Activated CD8-positive, alpha-beta T cell treated with anti-CD3 and anti-CD28 coated beads, Interleukin-2, amount 10 ng/mL, durations not matched to agents 7 days and 5 days (primary cell): ENCODE measurements around the gene NBPF1. TPM values are rescaled to one million over a fixed set of nuclear protein-coding genes. Genes with fewer than 3 reads are reported as not detected.
A peak's percentile ranks its signal among the peaks of the same experiment; 100 is the strongest.
"Not testable (repeated sequence)": the region's sequence is repeated elsewhere in the genome, so short reads cannot be mapped to it uniquely, and the experiment has no call there.

Source experiments
- ATAC-seq: fragments of 150-1000 bp; cut with Tn5 transposase; one replicate; pipeline ENCODE4 v1.10.0; 2021; ENCODE audit warnings: moderate library complexity
- CTCF ChIA-PET: fragments of 350-600 bp; sonication (Branson Sonifier 250); formaldehyde crosslinking; loops from one replicate; lab custom pipeline; 2021; ENCODE audit warnings: antibody characterized with exemption; lab: Charles Lee
- POLR2A ChIA-PET: fragments of 350-600 bp; sonication (Branson Sonifier 250); formaldehyde crosslinking; loops from one replicate; lab custom pipeline; 2021; ENCODE audit warnings: antibody characterized with exemption; lab: Charles Lee
- DNase-seq: peaks from one replicate; pipeline ENCODE4 v3.0.0-alpha.2; 2020
- H3K27ac Mint-ChIP-seq: one replicate; pipeline ENCODE4 v1.8.0; 2021; ENCODE audit warnings: mild to moderate bottlenecking, mixed read lengths
- H3K27me3 Mint-ChIP-seq: one replicate; pipeline ENCODE4 v1.8.0; 2021; ENCODE audit warnings: low read depth, mixed read lengths
- H3K36me3 Mint-ChIP-seq: one replicate; pipeline ENCODE4 v1.8.0; 2021; ENCODE audit warnings: low read depth, mixed read lengths
- H3K4me1 Mint-ChIP-seq: one replicate; pipeline ENCODE4 v1.8.0; 2021; ENCODE audit warnings: low read depth, mixed read lengths
- H3K4me3 Mint-ChIP-seq: one replicate; pipeline ENCODE4 v1.8.0; 2021; ENCODE audit warnings: mild to moderate bottlenecking, mixed read lengths
- H3K9me3 Mint-ChIP-seq: one replicate; pipeline ENCODE4 v1.8.0; 2022; ENCODE audit warnings: mixed read lengths; ENCODE audit not compliant: insufficient read depth
- total RNA-seq, 2 experiments: library from RNA; stranded (reverse); gene quantifications; one replicate each; pipeline ENCODE4 v1.2.3, GENCODE V29; 2021

NBPF1 gene
- total RNA-seq, 2 experiments from 2014 or later, result 1.5 to 2.2 TPM

GRCh38 chr1:16617114-16617631, 3.8 kb upstream of the NBPF1 start:
- ATAC-seq (no peak), DNase-seq (peak; percentile 21)
- ChIA-PET CTCF (interaction anchor here (0.6 to 1.8 kb wide), 4 partner anchors 8 to 436 kb away, joined by 3 to 8 read pairs (median 7); no protein-coding TSS in a partner anchor), POLR2A (interaction anchor here (1.5 to 1.6 kb wide), 2 partner anchors 104 to 288 kb away, joined by 3 to 4 read pairs; no protein-coding TSS in a partner anchor)
- Mint-ChIP-seq H3K27ac (no peak overlapping the region), H3K27me3 (no peaks in the 10 kb centered on the region), H3K9me3 (no peaks in the 10 kb centered on the region), H3K36me3 (no peaks in the 10 kb centered on the region), H3K4me3 (no peak overlapping the region), H3K4me1 (no peaks in the 10 kb centered on the region)

- ChIA-PET POLR2A (interaction anchor here (1.5 to 1.6 kb wide), 2 partner anchors 102 to 289 kb away, joined by 3 to 4 read pairs; no protein-coding TSS in a partner anchor), CTCF (interaction anchor here (1.6 to 1.8 kb wide), 3 partner anchors 9 to 336 kb away, joined by 3 to 8 read pairs (median 6); no protein-coding TSS in a partner anchor)
- H3K4me3 Mint-ChIP-seq, result no peak overlapping the region
- no peaks in the 10 kb centered on the region for H3K9me3 Mint-ChIP-seq
- no peaks in the 10 kb centered on the region for H3K27me3 Mint-ChIP-seq
- H3K36me3 Mint-ChIP-seq, result no peaks in the 10 kb centered on the region
- ATAC-seq, result no peak
- H3K27ac Mint-ChIP-seq, result no peak overlapping the region
- DNase-seq, result peak; percentile 20
- H3K4me1 Mint-ChIP-seq, result no peaks in the 10 kb centered on the region
These were observed 2.2 kb upstream of the NBPF1 start for GRCh38 chr1:16615253-16616252.

DNA sequence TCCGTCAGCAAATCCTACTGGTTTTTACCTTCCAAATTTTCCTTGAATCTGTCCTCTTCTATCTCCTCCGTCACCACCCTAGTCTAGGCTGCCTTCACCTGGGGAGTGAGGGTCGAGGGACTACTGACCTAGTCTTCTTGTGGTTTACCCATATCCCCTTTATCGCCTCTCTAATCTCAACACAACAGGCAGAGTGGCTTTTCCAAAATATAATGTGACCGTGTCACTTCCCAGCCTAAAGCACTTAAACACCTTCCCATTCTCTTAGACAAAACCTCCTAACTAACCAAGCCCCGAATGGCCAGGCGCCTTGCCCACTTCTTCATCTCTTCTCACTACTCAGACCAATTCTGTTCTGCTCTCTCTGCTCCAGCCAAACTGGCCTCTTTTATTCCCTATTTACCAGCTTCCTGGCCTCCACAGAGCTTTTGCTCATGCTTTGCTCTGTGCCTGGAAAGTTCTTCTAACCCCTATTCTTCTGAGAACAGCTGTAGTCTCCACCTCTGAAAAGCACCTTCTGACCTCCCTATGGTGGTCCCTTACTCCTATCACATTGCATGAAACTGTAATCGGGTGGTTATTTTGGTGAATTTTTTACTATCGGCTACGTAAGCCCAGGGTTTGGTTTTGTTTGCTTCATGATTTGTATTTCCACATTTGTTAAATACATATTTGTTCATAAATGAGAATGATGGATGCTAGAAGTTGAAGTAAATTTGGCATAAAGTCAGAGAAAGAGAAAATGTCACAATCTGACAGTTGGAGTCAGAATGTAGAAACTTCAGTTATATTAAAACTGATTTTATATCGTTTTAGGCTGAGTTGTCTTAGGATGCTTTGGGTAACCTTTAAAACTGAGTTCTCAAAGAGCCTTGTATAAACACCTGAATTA, 1.2 kb upstream of the NBPF1 start:
- Mint-ChIP-seq H3K9me3 (no peaks in the 10 kb centered on the region), H3K27ac (no peak overlapping the region), H3K36me3 (no peaks in the 10 kb centered on the region), H3K27me3 (no peaks in the 10 kb centered on the region), H3K4me3 (no peak overlapping the region), H3K4me1 (no peaks in the 10 kb centered on the region)
- ChIA-PET POLR2A (no interaction called here), CTCF (interaction anchor here (1.6 kb wide), 1 partner anchor 10 kb away, joined by 3 read pairs; no protein-coding TSS in a partner anchor)
- ATAC-seq, result no peak
- DNase-seq, result peak; percentile 19

- ATAC-seq, result peak; percentile 14
- no peaks in the 10 kb centered on the region for H3K9me3 Mint-ChIP-seq
These were observed 812 bp downstream of the NBPF1 start for GRCh38 chr1:16612332-16613172.

DNA sequence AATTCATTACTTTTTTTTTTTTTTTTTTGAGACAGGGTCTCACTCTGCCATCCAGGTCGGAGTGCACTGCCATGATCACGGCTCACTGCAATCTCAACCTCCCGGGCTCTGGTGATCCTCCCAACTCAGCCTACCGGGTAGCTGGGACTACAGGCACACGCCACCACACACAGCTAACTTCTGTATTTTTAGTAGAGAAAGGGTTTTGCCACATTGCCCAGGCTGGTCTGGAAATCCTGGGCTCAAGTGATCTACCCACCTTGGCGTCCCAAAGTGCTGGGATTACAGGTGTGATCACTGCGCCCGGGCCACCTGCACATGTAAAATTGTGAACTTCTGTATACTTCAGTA, 1.4 kb downstream of the NBPF1 start:
- H3K36me3 Mint-ChIP-seq, H3K9me3 Mint-ChIP-seq, H3K27ac Mint-ChIP-seq, H3K4me1 Mint-ChIP-seq, POLR2A ChIA-PET, H3K4me3 Mint-ChIP-seq, ATAC-seq, H3K27me3 Mint-ChIP-seq: not testable (repeated sequence)
- CTCF ChIA-PET, result interaction anchor here (0.8 to 1.7 kb wide), 5 partner anchors 9 to 340 kb away, joined by 3 to 6 read pairs (median 3); no protein-coding TSS in a partner anchor
- peak; percentile 20 for DNase-seq

More at GRCh38 chr1:16612332-16613172, 812 bp downstream of the NBPF1 start:
- Mint-ChIP-seq H3K27me3 (no peaks in the 10 kb centered on the region), H3K36me3 (no peaks in the 10 kb centered on the region), H3K27ac (no peak overlapping the region), H3K4me3 (no peak overlapping the region), H3K4me1 (no peaks in the 10 kb centered on the region)
- DNase-seq, result peak; percentile 32
- ChIA-PET CTCF (interaction anchor here (0.7 to 1.7 kb wide), 6 partner anchors 8 to 339 kb away, joined by 3 to 6 read pairs (median 3); no protein-coding TSS in a partner anchor), POLR2A (interaction anchor here (0.8 kb wide), 1 partner anchor 99 kb away, joined by 3 read pairs; no protein-coding TSS in a partner anchor)

- H3K36me3 Mint-ChIP-seq, H3K27me3 Mint-ChIP-seq, H3K4me3 Mint-ChIP-seq, H3K9me3 Mint-ChIP-seq, ATAC-seq, POLR2A ChIA-PET, H3K4me1 Mint-ChIP-seq, H3K27ac Mint-ChIP-seq: not testable (repeated sequence)
- DNase-seq, result peak; percentile 20
- CTCF ChIA-PET, result interaction anchor here (1.6 to 1.7 kb wide), 2 partner anchors 11 to 14 kb away, joined by 3 to 5 read pairs; no protein-coding TSS in a partner anchor
These were observed 2.2 kb downstream of the NBPF1 start for GRCh38 chr1:16611164-16611563.

DNA sequence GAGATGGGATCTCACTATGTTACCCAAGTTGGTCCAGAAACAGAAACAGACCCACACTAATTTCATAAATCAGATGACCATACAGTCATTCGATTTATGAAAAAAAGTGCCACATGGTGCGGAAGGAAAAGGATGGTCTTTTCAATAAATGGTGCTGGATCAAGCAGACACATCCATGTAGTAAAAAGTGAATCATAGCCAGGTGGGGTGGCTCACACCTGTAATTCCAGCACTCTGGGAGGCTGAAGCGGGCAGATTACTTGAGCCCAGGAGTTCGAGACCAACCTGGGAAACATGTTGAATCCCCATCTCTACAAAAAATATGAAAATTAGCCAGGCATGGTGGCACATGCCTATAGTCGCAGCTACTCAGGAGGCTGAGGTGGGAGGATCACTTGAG, 2.8 kb downstream of the NBPF1 start:
- H3K4me1 Mint-ChIP-seq, H3K27me3 Mint-ChIP-seq, POLR2A ChIA-PET, H3K9me3 Mint-ChIP-seq, ATAC-seq, H3K4me3 Mint-ChIP-seq, H3K27ac Mint-ChIP-seq, H3K36me3 Mint-ChIP-seq, CTCF ChIA-PET: not testable (repeated sequence)
- peak; percentile 11 for DNase-seq

DNA sequence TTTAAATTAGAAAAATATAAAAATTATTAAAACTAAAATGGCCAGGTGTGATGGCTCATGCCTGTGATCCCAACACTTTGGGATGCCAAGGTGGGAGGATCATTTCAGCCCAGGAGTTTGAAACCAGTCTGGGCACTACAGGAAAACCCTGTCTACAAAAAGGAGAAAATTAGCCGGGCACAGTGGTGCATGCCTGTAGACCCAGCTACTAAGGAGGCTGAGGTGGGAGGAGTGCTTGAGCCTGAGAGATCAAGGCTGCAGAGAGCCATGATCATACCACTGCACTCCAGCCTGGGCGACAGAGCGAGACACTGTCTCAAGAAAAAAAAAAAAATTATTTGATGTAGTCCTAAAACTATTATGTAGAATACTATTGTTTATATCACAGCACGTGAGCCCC, 3.6 kb downstream of the NBPF1 start:
- CTCF ChIA-PET, result interaction anchor here (1.8 to 2.7 kb wide), 2 partner anchors 12 to 16 kb away, joined by 13 to 14 read pairs; no protein-coding TSS in a partner anchor
- peak; percentile 20 for DNase-seq

GRCh38 chr1:16608838-16609560, 4.4 kb downstream of the NBPF1 start:
- Mint-ChIP-seq H3K4me1 (no peaks in the 10 kb centered on the region), H3K36me3 (no peaks in the 10 kb centered on the region), H3K9me3 (no peaks in the 10 kb centered on the region), H3K27ac (no peak overlapping the region), H3K27me3 (no peaks in the 10 kb centered on the region), H3K4me3 (no peak overlapping the region)
- POLR2A ChIA-PET, result interaction anchor here (1.1 kb wide), 1 partner anchor 30 kb away, joined by 3 read pairs; no protein-coding TSS in a partner anchor
- CTCF ChIA-PET, result interaction anchor here (0.7 to 2.7 kb wide), 3 partner anchors 9 to 16 kb away, joined by 3 to 14 read pairs (median 13); no protein-coding TSS in a partner anchor
- DNase-seq (peak; percentile 15), ATAC-seq (no peak)

More for the DNA sequence above, 3.6 kb downstream of the NBPF1 start:
- H3K4me3 Mint-ChIP-seq, H3K4me1 Mint-ChIP-seq, ATAC-seq, H3K9me3 Mint-ChIP-seq, H3K27ac Mint-ChIP-seq, POLR2A ChIA-PET, H3K36me3 Mint-ChIP-seq, H3K27me3 Mint-ChIP-seq: not testable (repeated sequence)
